Mesodermal cell (in vitro differentiated cells): ENCODE measurements around the gene JPH2.

ENCODE experiments used
- H3K27ac ChIP-seq: 2 replicates; pipeline ENCODE4 v1.7.0; 2013; ENCODE audit warnings: mild to moderate bottlenecking, low read depth, low read length, moderate library complexity; ENCODE audit not compliant: severe bottlenecking
- H3K36me3 ChIP-seq: 2 replicates; pipeline ENCODE4 v1.7.1; 2013; ENCODE audit warnings: mild to moderate bottlenecking, low read length, moderate library complexity; ENCODE audit not compliant: control insufficient read depth, insufficient read depth
- H3K4me1 ChIP-seq: one replicate; pipeline ENCODE4 v1.7.1; 2013; ENCODE audit warnings: mild to moderate bottlenecking, low read length; ENCODE audit not compliant: insufficient read depth, control insufficient read depth, poor library complexity, severe bottlenecking
- H3K4me3 ChIP-seq: 2 replicates; pipeline ENCODE4 v1.7.0; 2013; ENCODE audit warnings: low read length, control low read depth, mild to moderate bottlenecking; ENCODE audit not compliant: insufficient read depth, poor library complexity, severe bottlenecking; ENCODE audit errors: extremely low read depth
- H3K9me3 ChIP-seq: 2 replicates; pipeline ENCODE4 v1.7.1; 2013; ENCODE audit warnings: mild to moderate bottlenecking, low read length, moderate library complexity; ENCODE audit not compliant: control insufficient read depth
- WGBS, 2 experiments: methylation state at CpG; one replicate each; pipeline ENCODE4 v1.1.5; 2013; ENCODE audit warnings: missing lambda C conversion rate in 2 of 2; ENCODE audit not compliant: insufficient coverage in 2 of 2; 5-methylcytosine and 5-hydroxymethylcytosine counted together

Gene JPH2

GRCh38 chr20:44186201-44186600 lies 787 bp downstream of the JPH2 start:
- WGBS, 2 experiments = 86 to 88% methylated on average over 13 to 14 of the region's 14 CpGs

GRCh38 chr20:44185574-44185973 lies 1.4 kb downstream of the JPH2 start:
- Histone ChIP-seq H3K27ac (no peak overlapping the region), H3K36me3 (no peaks in the 10 kb centered on the region), H3K9me3 (no peaks in the 10 kb centered on the region), H3K4me1 (peaks cover 69% of the 10 kb centered on the region), H3K4me3 (peak overlapping the region; percentile 56)
- 95% methylated on average over 4 of the region's 4 CpGs; no CpG with 5 or more reads in 1 of the 2 experiments for WGBS, 2 experiments

More at GRCh38 chr20:44186201-44186600, 787 bp downstream of the JPH2 start:
- Histone ChIP-seq H3K36me3 (no peaks in the 10 kb centered on the region), H3K4me3 (peak overlapping the region; percentile 56), H3K9me3 (no peaks in the 10 kb centered on the region), H3K27ac (no peak overlapping the region), H3K4me1 (peaks cover 62% of the 10 kb centered on the region)

GRCh38 chr20:44183282-44183681 lies 3.7 kb downstream of the JPH2 start:
- Histone ChIP-seq H3K9me3 (no peaks in the 10 kb centered on the region), H3K36me3 (no peaks in the 10 kb centered on the region), H3K4me1 (peaks cover 70% of the 10 kb centered on the region), H3K4me3 (no peak overlapping the region), H3K27ac (no peak overlapping the region)
- WGBS, 2 experiments = 84% methylated on average over 3 to 7 of the region's 7 CpGs

GRCh38 chr20:44182863-44183262 lies 4.1 kb downstream of the JPH2 start:
- Histone ChIP-seq H3K4me1 (peaks cover 68% of the 10 kb centered on the region), H3K4me3 (no peak overlapping the region), H3K36me3 (no peaks in the 10 kb centered on the region), H3K9me3 (no peaks in the 10 kb centered on the region), H3K27ac (no peak overlapping the region)
- WGBS, 2 experiments = 69% methylated on average over 3 of the region's 3 CpGs; no CpG with 5 or more reads in 1 of the 2 experiments

- Histone ChIP-seq H3K36me3 (no peaks in the 10 kb centered on the region), H3K27ac (no peak overlapping the region), H3K4me3 (no peak overlapping the region), H3K9me3 (no peaks in the 10 kb centered on the region), H3K4me1 (peaks cover 72% of the 10 kb centered on the region)
- 71 to 82% methylated on average over 4 to 9 of the region's 13 CpGs for WGBS, 2 experiments
These were observed 4.7 kb downstream of the JPH2 start for GRCh38 chr20:44182135-44182765.

GRCh38 chr20:44181611-44182010 lies 5.4 kb downstream of the JPH2 start:
- WGBS, 2 experiments = 64 to 67% methylated on average over 4 to 5 of the region's 11 CpGs
- H3K4me3 ChIP-seq = no peak overlapping the region
- no peaks in the 10 kb centered on the region for H3K36me3 ChIP-seq
- H3K27ac ChIP-seq = peak overlapping the region; percentile 78
- no peaks in the 10 kb centered on the region for H3K9me3 ChIP-seq
- peaks cover 77% of the 10 kb centered on the region for H3K4me1 ChIP-seq

GRCh38 chr20:44180814-44181213 lies 6.2 kb downstream of the JPH2 start:
- no peaks in the 10 kb centered on the region for H3K9me3 ChIP-seq
- no peak overlapping the region for H3K4me3 ChIP-seq
- peaks cover 5% of the 10 kb centered on the region for H3K36me3 ChIP-seq
- WGBS, 2 experiments = 26 to 63% methylated on average over 4 to 7 of the region's 9 CpGs
- H3K27ac ChIP-seq = peak overlapping the region; percentile 78
- peaks cover 71% of the 10 kb centered on the region for H3K4me1 ChIP-seq

GRCh38 chr20:44176833-44177534 lies 10.0 kb downstream of the JPH2 start:
- Histone ChIP-seq H3K27ac (no peak overlapping the region), H3K4me1 (peaks cover 41% of the 10 kb centered on the region), H3K4me3 (no peak overlapping the region), H3K36me3 (peaks cover 11% of the 10 kb centered on the region), H3K9me3 (no peaks in the 10 kb centered on the region)
- WGBS, 2 experiments = 84 to 86% methylated on average over 11 to 13 of the region's 14 CpGs

GRCh38 chr20:44174996-44175765 lies 11.8 kb downstream of the JPH2 start:
- no peak overlapping the region for H3K27ac ChIP-seq
- 93 to 94% methylated on average over 8 to 11 of the region's 13 CpGs for WGBS, 2 experiments
- H3K4me1 ChIP-seq = peaks cover 37% of the 10 kb centered on the region
- no peak overlapping the region for H3K4me3 ChIP-seq
- peaks cover 13% of the 10 kb centered on the region for H3K36me3 ChIP-seq
- no peaks in the 10 kb centered on the region for H3K9me3 ChIP-seq

- Histone ChIP-seq H3K9me3 (no peaks in the 10 kb centered on the region), H3K4me1 (peaks cover 31% of the 10 kb centered on the region), H3K36me3 (peaks cover 16% of the 10 kb centered on the region), H3K27ac (no peak overlapping the region), H3K4me3 (no peak overlapping the region)
- WGBS, 2 experiments = 94 to 98% methylated on average over 6 of the region's 8 CpGs
These were observed 13.1 kb downstream of the JPH2 start for GRCh38 chr20:44173846-44174245.
